GM23338 (cell line): Measurements from ENCODE around the gene DNAJC17. TPM values are rescaled to one million over a fixed set of nuclear protein-coding genes. Genes with fewer than 3 reads are reported as not detected.

ENCODE experiments used
- ATAC-seq: fragments of 200-7000 bp; cut with Tn5 transposase; 3 replicates; pipeline ENCODE4 v1.9.1; 2020
- DNase-seq: peaks from one replicate; pipeline ENCODE4 v3.0.0-alpha.2; 2015; ENCODE audit warnings: low spot score
- H2AFZ ChIP-seq: fragments of 200-600 bp; sonication (generic); 2 replicates; pipeline ENCODE4 v1.8.0; 2016; ENCODE audit warnings: antibody characterized with exemption, mild to moderate bottlenecking, moderate library complexity
- H3F3A ChIP-seq: fragments of 200-600 bp; sonication (generic); replicated peaks from 2 replicates; pipeline ENCODE4 v1.8.0; 2017; ENCODE audit warnings: antibody characterized with exemption, mixed run types, low read depth
- H3K27ac ChIP-seq: fragments of 200-600 bp; sonication (generic); 2 replicates; pipeline ENCODE4 v1.6.1; 2016; ENCODE audit warnings: low read depth
- H3K27me3 ChIP-seq: fragments of 200-600 bp; sonication (generic); 2 replicates; pipeline ENCODE4 v1.8.0; 2016; ENCODE audit warnings: mild to moderate bottlenecking, mixed run types, moderate library complexity; ENCODE audit not compliant: insufficient read depth
- H3K36me3 ChIP-seq: fragments of 200-600 bp; sonication (generic); 2 replicates; pipeline ENCODE4 v1.8.0; 2016; ENCODE audit warnings: mild to moderate bottlenecking; ENCODE audit not compliant: insufficient read depth
- H3K4me1 ChIP-seq: fragments of 200-600 bp; sonication (generic); 2 replicates; pipeline ENCODE4 v1.8.0; 2016; ENCODE audit warnings: mild to moderate bottlenecking, moderate library complexity; ENCODE audit not compliant: insufficient read depth
- H3K4me2 ChIP-seq: fragments of 200-600 bp; sonication (generic); 2 replicates; pipeline ENCODE4 v1.7.1; 2017; ENCODE audit warnings: mixed run types
- H3K4me3 ChIP-seq: fragments of 200-600 bp; sonication (generic); 2 replicates; pipeline ENCODE4 v1.6.1; 2016; ENCODE audit warnings: mixed run types
- H3K79me2 ChIP-seq: fragments of 200-600 bp; sonication (generic); replicated peaks from 2 replicates; pipeline ENCODE4 v1.8.0; 2017; ENCODE audit warnings: mild to moderate bottlenecking; ENCODE audit not compliant: insufficient read depth
- H3K9me2 ChIP-seq: fragments of 200-600 bp; sonication (generic); 2 replicates; pipeline ENCODE4 v1.8.0; 2017; ENCODE audit not compliant: insufficient read depth
- H4K20me1 ChIP-seq: fragments of 200-600 bp; sonication (generic); replicated peaks from 2 replicates; pipeline ENCODE4 v1.8.0; 2017; ENCODE audit warnings: mild to moderate bottlenecking; ENCODE audit not compliant: insufficient read depth
- H3K27ac Mint-ChIP-seq: 2 replicates; pipeline ENCODE4 v1.8.0; 2020; ENCODE audit warnings: inconsistent platforms, mild to moderate bottlenecking, moderate library complexity, mixed read lengths
- H3K27me3 Mint-ChIP-seq: 3 replicates; pipeline ENCODE4 v1.8.0; 2022; ENCODE audit warnings: low read depth, mild to moderate bottlenecking, moderate library complexity, mixed read lengths, inconsistent platforms; ENCODE audit not compliant: insufficient read depth, poor library complexity
- H3K36me3 Mint-ChIP-seq: 3 replicates; pipeline ENCODE4 v1.8.0; 2021; ENCODE audit warnings: low read depth, mild to moderate bottlenecking, inconsistent platforms, moderate library complexity, mixed read lengths
- H3K4me1 Mint-ChIP-seq: 3 replicates; pipeline ENCODE4 v1.8.0; 2020; ENCODE audit warnings: mild to moderate bottlenecking, inconsistent platforms, mixed read lengths
- H3K4me3 Mint-ChIP-seq: 3 replicates; pipeline ENCODE4 v1.8.0; 2021; ENCODE audit warnings: moderate library complexity, mild to moderate bottlenecking, inconsistent platforms, mixed read lengths
- H3K9me3 Mint-ChIP-seq: 3 replicates; pipeline ENCODE4 v1.8.0; 2020; ENCODE audit warnings: moderate library complexity, mild to moderate bottlenecking, inconsistent platforms, mixed read lengths
- EZH2 ChIP-seq: fragments of 200-600 bp; sonication (generic); IDR thresholded peaks from one replicate; pipeline ENCODE4 v1.8.0; 2017; ENCODE audit warnings: antibody characterized with exemption, mild to moderate bottlenecking, low read depth; ENCODE audit not compliant: unreplicated experiment
- JUNB ChIP-seq: IDR thresholded peaks from one replicate; pipeline ENCODE4 v1.6.1; 2016; ENCODE audit warnings: antibody characterized with exemption; ENCODE audit not compliant: unreplicated experiment
- POLR2AphosphoS5 ChIP-seq: IDR thresholded peaks from 2 replicates; pipeline ENCODE4 v1.6.1; 2016; ENCODE audit warnings: antibody characterized with exemption, low read depth
- REST ChIP-seq: IDR thresholded peaks from one replicate; pipeline ENCODE4 v1.6.1; 2018; ENCODE audit warnings: antibody characterized with exemption; ENCODE audit not compliant: unreplicated experiment
- STAT1 ChIP-seq: IDR thresholded peaks from one replicate; pipeline ENCODE4 v1.6.1; 2016; ENCODE audit warnings: antibody characterized with exemption; ENCODE audit not compliant: unreplicated experiment
- ZNF462 ChIP-seq: fragments of 250-450 bp; sonication (Bioruptor Pico); IDR thresholded peaks from 2 replicates; pipeline ENCODE4 v1.5.0; 2020; ENCODE audit warnings: mild to moderate bottlenecking, moderate library complexity
- polyA plus RNA-seq: library from polyadenylated mRNA; unstranded; fragments of >200 nt; fragmentation: Nextera tagmentation; extraction: Ambion mirVana; gene quantifications from 2 replicates; pipeline ENCODE4 v1.2.1, GENCODE V29; 2016
- total RNA-seq: library from RNA; depleted of rRNA; stranded (reverse); fragments of >200 nt; shearing (Covaris generic); gene quantifications from 2 replicates; pipeline ENCODE4 v1.2.3, GENCODE V29; 2014

The DNAJC17 gene
- total and polyA plus RNA-seq, 2 experiments from 2014 or later, result 23.0 to 77.6 TPM

GRCh38 chr15:40793216-40793989 lies 13.9 kb downstream of the DNAJC17 start:
- Histone ChIP-seq H3K4me1 (peaks cover 47% of the 10 kb centered on the region), H3K27me3 (no peaks in the 10 kb centered on the region), H3K79me2 (peaks cover 43% of the 10 kb centered on the region), H3K4me2 (no peak overlapping the region), H3K4me3 (no peak overlapping the region), H2AFZ (no peak overlapping the region), H3K36me3 (no peaks in the 10 kb centered on the region), H4K20me1 (0 out of 2 replicates have a peak, but pooled peaks cover 3% of the 10 kb centered on the region), H3F3A (0 out of 2 replicates have a peak, but pooled peaks cover 4% of the 10 kb centered on the region), H3K9me2 (no peaks in the 10 kb centered on the region), H3K27ac (no peak overlapping the region)
- no peak for DNase-seq
- Mint-ChIP-seq H3K27ac (peak overlapping the region; percentile 65), H3K36me3 (peaks cover 12% of the 10 kb centered on the region; the same call in 2 of the 3 replicates), H3K9me3 (no peaks in the 10 kb centered on the region), H3K4me3 (no peak overlapping the region), H3K27me3 (peaks cover 9% of the 10 kb centered on the region), H3K4me1 (peaks cover 42% of the 10 kb centered on the region)
- TF ChIP-seq JUNB (no peak), POLR2AphosphoS5 (no peak), REST (no peak), STAT1 (no peak), EZH2 (no peak), ZNF462 (no peak)
- ATAC-seq, result no peak
